HK-2 (cell line): ENCODE results near the gene DNAJC2.
"Not testable (repeated sequence)": the region's sequence is repeated elsewhere in the genome, so short reads cannot be mapped to it uniquely, and the experiment has no call there.

ENCODE experiments used
- DNase-seq: peaks from one replicate; pipeline ENCODE4 v3.0.0-alpha.2; 2018; ENCODE audit not compliant: unreplicated experiment

DNAJC2 gene

DNA sequence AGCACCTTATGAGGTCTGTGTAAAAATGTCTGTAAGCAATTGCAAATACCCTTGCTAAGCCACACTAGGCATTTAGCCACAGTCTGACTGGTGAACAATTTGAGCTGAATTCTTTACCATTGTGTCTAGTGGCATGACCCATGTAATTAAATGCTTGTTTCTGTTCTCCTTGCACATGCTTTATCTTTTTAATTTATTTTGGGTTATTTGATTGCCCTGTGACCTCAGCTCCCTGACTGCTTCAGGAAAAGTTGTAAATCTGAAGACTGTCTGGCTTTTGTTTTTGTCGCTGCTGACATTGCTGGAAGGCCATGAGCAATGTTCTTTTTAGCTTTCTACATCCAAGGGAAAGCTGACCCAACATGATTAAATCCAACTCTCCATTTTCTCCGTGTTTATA is 78.3 kb downstream of the DNAJC2 start:
- DNase-seq = not testable (repeated sequence)

DNA sequence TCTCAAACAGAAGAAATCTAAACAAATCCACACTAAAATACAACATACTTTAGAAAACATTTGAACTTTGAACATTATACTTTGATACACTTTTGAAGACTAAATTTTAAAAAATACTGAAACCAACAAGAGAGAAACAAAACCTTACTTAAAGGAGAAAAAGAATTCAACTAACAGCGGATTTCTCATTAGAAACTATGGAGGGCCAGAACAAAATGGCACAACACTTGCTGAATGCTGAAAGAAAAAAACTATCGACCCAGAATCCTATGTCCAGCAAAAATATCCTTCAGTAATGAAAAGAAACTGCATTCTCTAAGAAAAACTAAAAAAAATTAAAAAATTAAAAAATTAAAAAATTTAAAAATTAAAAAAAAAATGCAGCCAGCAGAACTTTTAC is 80.5 kb downstream of the DNAJC2 start:
- DNase-seq = not testable (repeated sequence)
